Measurements from ENCODE around the gene SRRM5. TPM values are rescaled to one million over a fixed set of nuclear protein-coding genes. Genes with fewer than 3 reads are reported as not detected.
"Not testable (repeated sequence)": the region's sequence is repeated elsewhere in the genome, so short reads cannot be mapped to it uniquely, and the experiment has no call there.

The SRRM5 gene
- total and polyA plus RNA-seq, 12 donors = 0.15 to 4.7 (median 0.28) TPM; not detected in 3

- Histone ChIP-seq H3K4me1 (replicated peaks in 1 of 2) (peaks cover 4 to 24% of the 10 kb centered on the region in 2 donors), H3K4me3 (no peak overlapping the region), H3K27ac (peak overlapping the region in 4 of 5 donors; percentile 5 to 74 (median 50)), H3K9me3 (replicated peaks in 1 of 3) (no peaks in the 10 kb centered on the region), H3K36me3 (replicated peaks in 1 of 2) (peaks cover 0 to 5% of the 10 kb centered on the region in 2 donors), H3K27me3 (no peaks in the 10 kb centered on the region)
- no peak for DNase-seq
- intact Hi-C loops (cut with DNase I) = no loop called here
- 94 to 100% (median 99%) methylated on average over 1 of the region's 1 CpG for WGBS, 4 donors
- TF ChIP-seq CTCF (IDR thresholded peaks at IDR 0.05) = no peak
- no peak for TF ChIP-seq POLR2A (IDR thresholded peaks at IDR 0.05)
Measured at GRCh38 chr19:43584484-43584883, 27.4 kb upstream of the SRRM5 start.

GRCh38 chr19:43586346-43586745 is 25.5 kb upstream of the SRRM5 start:
- Histone ChIP-seq H3K4me1 (replicated peaks in 1 of 2) (peaks cover 4 to 16% of the 10 kb centered on the region in 2 donors), H3K9me3 (replicated peaks in 1 of 3) (no peaks in the 10 kb centered on the region), H3K36me3 (replicated peaks in 1 of 2) (peaks cover 0 to 18% of the 10 kb centered on the region in 2 donors), H3K27ac (no peak overlapping the region), H3K27me3 (no peaks in the 10 kb centered on the region), H3K4me3 (no peak overlapping the region)
- intact Hi-C loops (cut with DNase I) = no loop called here
- 62 to 90% (median 63%) methylated on average over 2 of the region's 2 CpGs for WGBS, 4 donors
- TF ChIP-seq POLR2A (IDR thresholded peaks at IDR 0.05) = no peak
- TF ChIP-seq CTCF (IDR thresholded peaks at IDR 0.05) = no peak
- DNase-seq = no peak

- H3K4me1 ChIP-seq (replicated peaks in 1 of 2); H3K27me3 ChIP-seq; H3K4me3 ChIP-seq; H3K27ac ChIP-seq; intact Hi-C loops (cut with DNase I); H3K9me3 ChIP-seq (replicated peaks in 1 of 3); DNase-seq: not testable (repeated sequence)
- H3K36me3 ChIP-seq (replicated peaks in 1 of 2) = peaks cover 0 to 24% of the 10 kb centered on the region in 2 donors
- 95 to 100% (median 98%) methylated on average over 3 of the region's 3 CpGs for WGBS, 4 donors
Measured at GRCh38 chr19:43587029-43587428, 24.9 kb upstream of the SRRM5 start.

- Histone ChIP-seq H3K27me3 (no peaks in the 10 kb centered on the region), H3K36me3 (replicated peaks in 1 of 2) (peaks cover 0 to 42% of the 10 kb centered on the region in 2 donors), H3K9me3 (replicated peaks in 1 of 3) (no peaks in the 10 kb centered on the region), H3K4me1 (replicated peaks in 1 of 2) (peaks cover 4 to 10% of the 10 kb centered on the region in 2 donors), H3K4me3 (no peak overlapping the region), H3K27ac (no peak overlapping the region)
- WGBS, 4 donors = 81 to 90% (median 85%) methylated on average over 5 of the region's 5 CpGs
- intact Hi-C loops (cut with DNase I) = no loop called here
- DNase-seq = no peak
- no peak for TF ChIP-seq CTCF (IDR thresholded peaks at IDR 0.05)
- no peak for TF ChIP-seq POLR2A (IDR thresholded peaks at IDR 0.05)
Measured at GRCh38 chr19:43589277-43589676, 22.6 kb upstream of the SRRM5 start.

- Histone ChIP-seq H3K36me3 (replicated peaks in 1 of 2) (peaks cover 0 to 42% of the 10 kb centered on the region in 2 donors), H3K9me3 (replicated peaks in 1 of 3) (no peaks in the 10 kb centered on the region), H3K27me3 (no peaks in the 10 kb centered on the region), H3K4me1 (replicated peaks in 1 of 2) (peaks cover 8 to 10% of the 10 kb centered on the region in 2 donors), H3K4me3 (no peak overlapping the region), H3K27ac (no peak overlapping the region)
- TF ChIP-seq POLR2A (IDR thresholded peaks at IDR 0.05) = no peak
- 76 to 89% (median 82%) methylated on average over 6 of the region's 6 CpGs for WGBS, 4 donors
- no peak for DNase-seq
- intact Hi-C loops (cut with DNase I) = loop anchor here (5.0 to 10.0 kb wide), 3 partner anchors 32 to 65 kb away; no protein-coding TSS in a partner anchor
Measured at GRCh38 chr19:43589678-43590077, 22.2 kb upstream of the SRRM5 start.

Data from adrenal gland (tissue), 12 donors.